Caco-2 (cell line): ENCODE measurements around the gene P2RX7. TPM values are rescaled to one million over a fixed set of nuclear protein-coding genes. Genes with fewer than 3 reads are reported as not detected.

Experiments
- BruUV-seq: library from RNA; stranded (reverse); fragments of 400-500 nt; replicated peaks from 2 replicates; lab custom pipeline; 2021; lab: Mats Ljungman, UMichigan
- CTCF ChIA-PET: fragments of 300-600 bp; sonication (Branson Sonifier 250); formaldehyde crosslinking; loops from one replicate; lab custom pipeline; 2022; ENCODE audit warnings: antibody characterized with exemption; lab: Charles Lee
- POLR2A ChIA-PET: fragments of 300-600 bp; sonication (Branson Sonifier 250); formaldehyde crosslinking; loops from one replicate; lab custom pipeline; 2022; ENCODE audit warnings: antibody characterized with exemption; lab: Charles Lee
- DNase-seq, 2 experiments: peaks; one replicate each; pipeline versions ENCODE4 v3.0.0 to v3.0.0-alpha.2; 2020 to 2022
- H3K27me3 ChIP-seq: replicated peaks from 2 replicates; pipeline ENCODE4 v1.6.0; 2011; ENCODE audit warnings: low read length; ENCODE audit not compliant: control insufficient read depth, insufficient read depth
- H3K36me3 ChIP-seq: 2 replicates; pipeline ENCODE4 v1.5.1; 2011; ENCODE audit warnings: low read length; ENCODE audit not compliant: control insufficient read depth, insufficient read depth
- H3K4me1 ChIP-seq: fragments of 250-450 bp; sonication (Bioruptor Pico); 2 replicates; pipeline ENCODE4 v1.5.1; 2020; ENCODE audit warnings: mild to moderate bottlenecking
- H3K4me3 ChIP-seq: 2 replicates; pipeline ENCODE4 v1.5.1; 2011; ENCODE audit warnings: low read depth, mild to moderate bottlenecking, control low read depth, low read length
- H3K9me3 ChIP-seq: fragments of 250-450 bp; sonication (Bioruptor Pico); 2 replicates; pipeline ENCODE4 v1.5.1; 2020; ENCODE audit warnings: mild to moderate bottlenecking, moderate library complexity
- H3K27ac Mint-ChIP-seq: one replicate; pipeline ENCODE4 v1.8.0; 2022; ENCODE audit warnings: mixed read lengths; ENCODE audit not compliant: unreplicated experiment
- H3K27me3 Mint-ChIP-seq: one replicate; pipeline ENCODE4 v1.8.0; 2022; ENCODE audit warnings: mixed read lengths; ENCODE audit not compliant: insufficient read depth, unreplicated experiment
- H3K36me3 Mint-ChIP-seq: one replicate; pipeline ENCODE4 v1.8.0; 2022; ENCODE audit warnings: mild to moderate bottlenecking, mixed read lengths; ENCODE audit not compliant: insufficient read depth, unreplicated experiment
- H3K4me1 Mint-ChIP-seq: one replicate; pipeline ENCODE4 v1.8.0; 2022; ENCODE audit warnings: low read depth, mixed read lengths; ENCODE audit not compliant: unreplicated experiment
- H3K4me3 Mint-ChIP-seq: one replicate; pipeline ENCODE4 v1.8.0; 2022; ENCODE audit warnings: mild to moderate bottlenecking, moderate library complexity, mixed read lengths; ENCODE audit not compliant: unreplicated experiment
- H3K9me3 Mint-ChIP-seq: one replicate; pipeline ENCODE4 v1.8.0; 2022; ENCODE audit warnings: mixed read lengths; ENCODE audit not compliant: unreplicated experiment
- intact Hi-C: fragments of 100-400 bp; cut with micrococcal nuclease; formaldehyde crosslinking; loops from one replicate; pipeline ENCODE4 v1.10.0; 2022; ENCODE audit not compliant: unreplicated experiment
- total RNA-seq: library from RNA; stranded (reverse); gene quantifications from 2 replicates; pipeline ENCODE4 v1.2.3, GENCODE V29; 2022
- TF ChIP-seq, protein P1 (sequence below), 2 experiments: fragments of 200-600 bp in 1 of 2; IDR thresholded peaks; 1 replicate in 1 of 2; 2 replicates in 1 of 2; pipeline versions ENCODE4 v1.5.1 to v1.8.0; 2011 to 2022; ENCODE audit warnings: antibody characterized with exemption in 1 of 2, control low read depth in 1 of 2, inconsistent platforms in 1 of 2, low read depth in 1 of 2, low read length in 1 of 2, mild to moderate bottlenecking in 1 of 2, moderate library complexity in 1 of 2; ENCODE audit not compliant: insufficient read depth in 1 of 2, severe bottlenecking in 1 of 2, unreplicated experiment in 1 of 2

Gene P2RX7
- total RNA-seq, 1 experiment from 2014 or later = not detected

DNA sequence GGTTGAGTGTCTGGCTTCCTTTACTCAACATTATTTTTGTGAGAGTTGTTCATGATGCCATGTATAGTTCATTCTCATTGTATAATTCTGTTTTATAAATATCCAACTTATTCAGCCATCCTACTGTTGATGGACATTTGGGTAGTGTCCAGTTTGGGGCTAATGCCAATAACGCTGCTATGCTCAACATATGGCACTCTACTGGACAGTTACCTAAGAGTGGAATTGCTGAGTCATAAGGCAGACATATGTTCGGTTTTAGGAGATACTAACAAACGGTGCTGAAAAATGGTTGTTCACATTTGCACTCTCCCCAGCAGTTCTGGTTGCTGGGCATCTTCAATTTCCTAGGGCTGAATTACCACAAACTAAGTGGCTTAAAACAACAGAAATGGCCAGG lies 48.5 kb downstream of the P2RX7 start:
- no peaks in the 10 kb centered on the region for H3K36me3 ChIP-seq
- peaks cover 2% of the 10 kb centered on the region; the same call in 1 of the 2 replicates for H3K4me1 ChIP-seq
- POLR2A ChIA-PET = interaction anchor here (0.7 kb wide), 1 partner anchor 37 kb away, joined by 8 read pairs; no protein-coding TSS in a partner anchor
- H3K9me3 ChIP-seq = no peaks in the 10 kb centered on the region
- TF ChIP-seq, protein P1, sequence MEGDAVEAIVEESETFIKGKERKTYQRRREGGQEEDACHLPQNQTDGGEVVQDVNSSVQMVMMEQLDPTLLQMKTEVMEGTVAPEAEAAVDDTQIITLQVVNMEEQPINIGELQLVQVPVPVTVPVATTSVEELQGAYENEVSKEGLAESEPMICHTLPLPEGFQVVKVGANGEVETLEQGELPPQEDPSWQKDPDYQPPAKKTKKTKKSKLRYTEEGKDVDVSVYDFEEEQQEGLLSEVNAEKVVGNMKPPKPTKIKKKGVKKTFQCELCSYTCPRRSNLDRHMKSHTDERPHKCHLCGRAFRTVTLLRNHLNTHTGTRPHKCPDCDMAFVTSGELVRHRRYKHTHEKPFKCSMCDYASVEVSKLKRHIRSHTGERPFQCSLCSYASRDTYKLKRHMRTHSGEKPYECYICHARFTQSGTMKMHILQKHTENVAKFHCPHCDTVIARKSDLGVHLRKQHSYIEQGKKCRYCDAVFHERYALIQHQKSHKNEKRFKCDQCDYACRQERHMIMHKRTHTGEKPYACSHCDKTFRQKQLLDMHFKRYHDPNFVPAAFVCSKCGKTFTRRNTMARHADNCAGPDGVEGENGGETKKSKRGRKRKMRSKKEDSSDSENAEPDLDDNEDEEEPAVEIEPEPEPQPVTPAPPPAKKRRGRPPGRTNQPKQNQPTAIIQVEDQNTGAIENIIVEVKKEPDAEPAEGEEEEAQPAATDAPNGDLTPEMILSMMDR (IDR thresholded peaks at IDR 0.05; ENCODE audit: insufficient read depth in 1 of 2, low read depth in 1 of 2, low read length in 1 of 2, severe bottlenecking in 1 of 2, unreplicated experiment in 1 of 2) = no peak
- Mint-ChIP-seq H3K27me3 (no peaks in the 10 kb centered on the region), H3K36me3 (no peaks in the 10 kb centered on the region), H3K4me1 (no peaks in the 10 kb centered on the region), H3K9me3 (no peaks in the 10 kb centered on the region), H3K27ac (no peak overlapping the region), H3K4me3 (no peak overlapping the region)
- no peaks in the 10 kb centered on the region for H3K27me3 ChIP-seq
- intact Hi-C loops = no loop called here
- DNase-seq = no peak
- BruUV-seq = no TSS peak
- CTCF ChIA-PET = no interaction called here
- no peak overlapping the region for H3K4me3 ChIP-seq

DNA sequence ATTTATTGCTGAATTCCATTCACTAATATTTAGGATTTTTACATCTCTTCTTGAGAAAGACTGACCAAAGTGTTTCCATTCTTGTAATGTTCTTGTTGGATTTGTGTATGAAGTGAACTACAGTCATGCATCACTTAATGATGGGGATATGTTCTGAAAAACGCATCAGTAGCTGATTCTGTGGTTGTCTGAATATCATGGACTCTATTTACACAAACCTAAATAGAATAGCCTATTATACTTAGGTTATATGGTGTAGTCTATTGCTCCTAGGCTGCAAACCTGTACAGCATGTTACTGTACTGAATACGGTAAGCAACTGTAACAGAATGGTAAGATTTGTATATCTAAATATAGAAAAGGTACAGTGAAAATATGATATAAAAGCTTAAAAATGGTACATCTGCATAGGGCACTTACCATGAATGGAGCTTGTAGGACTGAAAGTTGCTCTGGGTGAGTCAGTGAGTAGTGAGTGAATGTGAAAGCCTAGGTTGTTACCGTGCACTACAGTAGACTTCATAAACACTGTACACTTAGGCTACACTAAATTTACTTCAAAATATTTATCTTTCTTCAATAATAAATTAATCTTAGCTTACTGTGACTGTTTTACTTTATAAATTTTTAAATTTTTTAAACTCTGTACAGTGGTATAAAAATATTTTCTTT lies 49.7 kb downstream of the P2RX7 start:
- CTCF ChIA-PET = no interaction called here
- intact Hi-C loops = no loop called here

DNA sequence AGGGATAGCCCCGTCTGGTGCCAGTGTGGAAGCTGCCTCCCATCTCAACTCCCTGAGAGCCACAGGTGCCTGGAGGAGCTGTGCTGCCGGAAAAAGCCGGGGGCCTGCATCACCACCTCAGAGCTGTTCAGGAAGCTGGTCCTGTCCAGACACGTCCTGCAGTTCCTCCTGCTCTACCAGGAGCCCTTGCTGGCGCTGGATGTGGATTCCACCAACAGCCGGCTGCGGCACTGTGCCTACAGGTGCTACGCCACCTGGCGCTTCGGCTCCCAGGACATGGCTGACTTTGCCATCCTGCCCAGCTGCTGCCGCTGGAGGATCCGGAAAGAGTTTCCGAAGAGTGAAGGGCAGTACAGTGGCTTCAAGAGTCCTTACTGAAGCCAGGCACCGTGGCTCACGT lies 51.7 kb downstream of the P2RX7 start:
- BruUV-seq = no TSS peak
- Mint-ChIP-seq H3K4me1 (no peaks in the 10 kb centered on the region), H3K9me3 (no peaks in the 10 kb centered on the region), H3K27me3 (no peaks in the 10 kb centered on the region), H3K36me3 (no peaks in the 10 kb centered on the region), H3K27ac (no peak overlapping the region), H3K4me3 (no peak overlapping the region)
- no peak for DNase-seq
- H3K4me1 ChIP-seq = no peaks in the 10 kb centered on the region
- TF ChIP-seq, protein P1 (IDR thresholded peaks at IDR 0.05; ENCODE audit: insufficient read depth in 1 of 2, low read depth in 1 of 2, low read length in 1 of 2, severe bottlenecking in 1 of 2, unreplicated experiment in 1 of 2) = no peak
- intact Hi-C loops = no loop called here
- CTCF ChIA-PET = no interaction called here
- H3K36me3 ChIP-seq = no peaks in the 10 kb centered on the region
- no peaks in the 10 kb centered on the region for H3K27me3 ChIP-seq
- H3K4me3 ChIP-seq = no peak overlapping the region
- H3K9me3 ChIP-seq = no peaks in the 10 kb centered on the region
- POLR2A ChIA-PET = no interaction called here

More for the DNA sequence above, 49.7 kb downstream of the P2RX7 start:
- no peaks in the 10 kb centered on the region for H3K27me3 Mint-ChIP-seq
- no peak overlapping the region for H3K4me3 ChIP-seq
- TF ChIP-seq, protein P1 (IDR thresholded peaks at IDR 0.05; ENCODE audit: insufficient read depth in 1 of 2, low read depth in 1 of 2, low read length in 1 of 2, severe bottlenecking in 1 of 2, unreplicated experiment in 1 of 2) = no peak
- H3K9me3 Mint-ChIP-seq = no peaks in the 10 kb centered on the region
- H3K27me3 ChIP-seq = no peaks in the 10 kb centered on the region
- H3K4me1 Mint-ChIP-seq = no peaks in the 10 kb centered on the region
- no peaks in the 10 kb centered on the region for H3K4me1 ChIP-seq
- H3K4me3 Mint-ChIP-seq = no peak overlapping the region
- H3K36me3 Mint-ChIP-seq = no peaks in the 10 kb centered on the region
- no peaks in the 10 kb centered on the region for H3K9me3 ChIP-seq
- DNase-seq = no peak
- no TSS peak for BruUV-seq
- H3K36me3 ChIP-seq = no peaks in the 10 kb centered on the region
- POLR2A ChIA-PET = no interaction called here
- no peak overlapping the region for H3K27ac Mint-ChIP-seq
